Vagina (tissue), 2 donors: ENCODE data around the gene LHX5. TPM values are rescaled to one million over a fixed set of nuclear protein-coding genes. Genes with fewer than 3 reads are reported as not detected.
A peak's percentile ranks its signal among the peaks of the same experiment; 100 is the strongest.

Source experiments
- DNase-seq, 2 donors: peaks; one replicate each; pipeline ENCODE4 v3.0.0-alpha.2; 2017; ENCODE audit errors: extremely low spot score in 2 of 2
- H3K27ac ChIP-seq: fragments of 200-600 bp; sonication (generic); one replicate; pipeline ENCODE4 v1.5.1; 2019
- H3K27me3 ChIP-seq: fragments of 200-600 bp; sonication (generic); one replicate; pipeline ENCODE4 v1.5.1; 2019
- H3K36me3 ChIP-seq, 2 donors: fragments of 200-600 bp; sonication (generic); one replicate each; pipeline ENCODE4 v1.5.1; 2017 to 2019
- H3K4me1 ChIP-seq: fragments of 200-600 bp; sonication (generic); one replicate; pipeline ENCODE4 v1.5.1; 2019
- H3K4me3 ChIP-seq, 2 donors: fragments of 200-600 bp; sonication (generic); 1 replicate in 1 of 2; 2 replicates in 1 of 2; pipeline ENCODE4 v1.5.1; 2016 to 2019
- H3K9me3 ChIP-seq: fragments of 200-600 bp; sonication (generic); one replicate; pipeline ENCODE4 v1.5.1; 2019
- POLR2A ChIP-seq, 2 donors: fragments of 450-650 bp; IDR thresholded peaks; one replicate each; pipeline ENCODE4 v1.6.1; 2017; ENCODE audit warnings: antibody characterized with exemption in 2 of 2, mild to moderate bottlenecking in 2 of 2, moderate library complexity in 2 of 2
- POLR2AphosphoS5 ChIP-seq, 2 donors: sonication (generic); formaldehyde crosslinking; IDR thresholded peaks; one replicate each; pipeline ENCODE4 v1.9.0; 2017; ENCODE audit warnings: antibody characterized with exemption in 2 of 2, mild to moderate bottlenecking in 2 of 2, low read depth in 1 of 2; ENCODE audit not compliant: insufficient read depth in 1 of 2
- intact Hi-C: fragments of 100-400 bp; cut with DNase I; formaldehyde crosslinking; loops from one replicate; pipeline ENCODE4 v1.15.1; 2023
- total RNA-seq: library from RNA; depleted of rRNA; stranded (reverse); fragments of >200 nt; gene quantifications from one replicate; pipeline ENCODE4 v1.2.3, GENCODE V29; 2016
- TF ChIP-seq, protein P1 (sequence below), 3 experiments: fragments of 450-650 bp in 2 of 3; fragments of 200-600 bp in 1 of 3; sonication (generic) in 1 of 3; IDR thresholded peaks; one replicate each; pipeline ENCODE4 v1.5.1; 2017 to 2019; ENCODE audit warnings: antibody characterized with exemption in 3 of 3, mild to moderate bottlenecking in 2 of 3, moderate library complexity in 2 of 3

Gene LHX5
- total RNA-seq, 1 donor from 2014 or later: not detected

DNA sequence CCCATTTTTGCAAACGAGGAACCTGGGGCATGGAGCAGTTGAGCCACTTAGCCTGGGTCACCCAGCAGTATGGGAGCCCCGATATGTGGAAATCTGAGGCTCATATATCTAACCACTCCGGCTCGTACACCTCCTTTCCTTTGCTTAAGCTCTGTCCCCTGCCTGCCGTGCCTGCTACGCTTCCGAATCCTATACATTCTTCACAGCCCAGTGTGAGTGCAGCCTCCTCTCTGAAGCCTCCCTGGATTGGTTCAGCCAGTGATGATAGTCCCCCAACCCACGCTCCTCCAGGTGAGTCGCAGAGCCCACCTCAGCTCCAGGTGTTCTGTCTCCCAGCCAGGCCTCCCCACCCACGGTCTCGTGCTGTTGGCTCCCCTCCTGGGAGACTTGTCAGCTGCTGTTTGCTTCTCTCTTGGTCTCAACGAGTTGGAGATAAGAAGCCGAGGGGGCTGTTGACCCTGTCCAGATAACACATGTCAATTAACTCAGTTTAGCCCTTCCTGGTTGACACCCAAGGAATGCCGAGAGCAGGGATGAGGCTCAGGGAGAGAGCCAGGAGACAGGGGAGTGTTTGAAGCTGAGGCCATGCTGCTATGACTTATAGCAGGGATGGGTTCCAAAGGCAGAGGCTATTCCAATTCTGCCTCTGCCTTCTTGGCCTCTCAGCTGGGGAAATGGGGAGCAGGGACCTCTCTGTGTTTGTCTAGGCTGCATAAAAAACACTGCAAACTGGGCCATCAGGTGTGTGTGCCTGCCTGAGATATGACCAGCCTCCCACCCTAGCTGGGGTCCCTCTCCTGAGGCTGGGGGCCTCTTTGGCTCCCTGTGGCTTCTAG lies 30.5 kb downstream of the LHX5 start:
- no peaks in the 10 kb centered on the region for H3K27me3 ChIP-seq
- intact Hi-C loops: no loop called here

DNA sequence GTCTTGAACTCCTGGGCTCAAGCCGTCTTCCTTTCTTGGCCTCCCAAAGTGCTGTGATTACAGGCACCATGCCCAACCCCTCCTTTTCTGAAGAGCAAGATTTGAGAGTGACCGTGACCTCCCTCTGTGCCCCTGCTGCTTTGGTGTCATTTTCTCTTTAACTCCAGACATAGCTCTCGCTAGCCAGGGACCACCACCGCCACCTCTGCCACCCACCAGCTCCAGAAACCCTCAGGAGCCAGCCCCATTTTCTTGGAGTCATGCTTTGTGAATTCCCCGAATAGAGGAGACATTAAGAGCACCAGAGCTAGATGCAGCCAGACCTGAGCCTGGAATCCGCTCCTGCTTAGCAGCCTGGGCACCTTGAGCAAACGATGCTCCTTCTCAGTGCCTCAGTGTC lies 31.3 kb downstream of the LHX5 start:
- intact Hi-C loops: no loop called here
- H3K36me3 ChIP-seq: no peaks in the 10 kb centered on the region
- no peaks in the 10 kb centered on the region for H3K4me1 ChIP-seq
- H3K27ac ChIP-seq: no peak overlapping the region
- H3K9me3 ChIP-seq: no peaks in the 10 kb centered on the region
- no peaks in the 10 kb centered on the region for H3K27me3 ChIP-seq
- no peak for DNase-seq
- no peak overlapping the region for H3K4me3 ChIP-seq
- TF ChIP-seq POLR2A (IDR thresholded peaks at IDR 0.05) (no peak), POLR2AphosphoS5 (IDR thresholded peaks at IDR 0.05; ENCODE audit: insufficient read depth in 1 of 2, low read depth in 1 of 2) (no peak)
- TF ChIP-seq, protein P1, sequence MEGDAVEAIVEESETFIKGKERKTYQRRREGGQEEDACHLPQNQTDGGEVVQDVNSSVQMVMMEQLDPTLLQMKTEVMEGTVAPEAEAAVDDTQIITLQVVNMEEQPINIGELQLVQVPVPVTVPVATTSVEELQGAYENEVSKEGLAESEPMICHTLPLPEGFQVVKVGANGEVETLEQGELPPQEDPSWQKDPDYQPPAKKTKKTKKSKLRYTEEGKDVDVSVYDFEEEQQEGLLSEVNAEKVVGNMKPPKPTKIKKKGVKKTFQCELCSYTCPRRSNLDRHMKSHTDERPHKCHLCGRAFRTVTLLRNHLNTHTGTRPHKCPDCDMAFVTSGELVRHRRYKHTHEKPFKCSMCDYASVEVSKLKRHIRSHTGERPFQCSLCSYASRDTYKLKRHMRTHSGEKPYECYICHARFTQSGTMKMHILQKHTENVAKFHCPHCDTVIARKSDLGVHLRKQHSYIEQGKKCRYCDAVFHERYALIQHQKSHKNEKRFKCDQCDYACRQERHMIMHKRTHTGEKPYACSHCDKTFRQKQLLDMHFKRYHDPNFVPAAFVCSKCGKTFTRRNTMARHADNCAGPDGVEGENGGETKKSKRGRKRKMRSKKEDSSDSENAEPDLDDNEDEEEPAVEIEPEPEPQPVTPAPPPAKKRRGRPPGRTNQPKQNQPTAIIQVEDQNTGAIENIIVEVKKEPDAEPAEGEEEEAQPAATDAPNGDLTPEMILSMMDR (IDR thresholded peaks at IDR 0.05): no peak

More for the DNA sequence above, 30.5 kb downstream of the LHX5 start:
- Histone ChIP-seq H3K9me3 (no peaks in the 10 kb centered on the region), H3K4me3 (no peak overlapping the region), H3K4me1 (no peaks in the 10 kb centered on the region), H3K27ac (no peak overlapping the region), H3K36me3 (no peaks in the 10 kb centered on the region)
- TF ChIP-seq POLR2AphosphoS5 (IDR thresholded peaks at IDR 0.05; ENCODE audit: insufficient read depth in 1 of 2, low read depth in 1 of 2): no peak
- TF ChIP-seq, protein P1 (IDR thresholded peaks at IDR 0.05): no peak
- TF ChIP-seq POLR2A (IDR thresholded peaks at IDR 0.05): no peak
- no peak for DNase-seq

DNA sequence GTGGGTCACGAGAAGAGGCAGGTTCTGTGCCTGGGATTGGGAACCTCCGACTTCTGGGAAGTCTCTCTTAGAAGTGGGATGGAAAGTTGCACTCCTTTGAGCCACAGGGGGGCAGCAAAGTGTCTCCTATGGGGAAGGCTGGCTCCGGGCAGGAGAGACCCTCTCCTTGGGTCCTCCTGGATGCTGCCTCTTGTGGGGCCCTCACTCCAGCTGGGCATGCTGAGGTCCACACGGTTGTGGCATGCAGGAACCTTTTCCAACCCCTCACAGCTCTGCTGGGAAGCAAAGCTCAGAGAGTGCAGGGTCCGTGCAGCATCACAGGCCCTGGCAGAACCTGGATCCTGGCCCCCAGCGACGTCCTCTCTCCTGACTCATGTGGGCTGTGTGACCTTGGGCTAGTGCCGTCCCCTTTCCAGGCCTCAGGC lies 32.1 kb downstream of the LHX5 start:
- TF ChIP-seq, protein P1 (IDR thresholded peaks at IDR 0.05): peak in 1 of 3 experiments; percentile 33
- no peak for TF ChIP-seq POLR2A (IDR thresholded peaks at IDR 0.05)
- intact Hi-C loops: no loop called here
- H3K27me3 ChIP-seq: no peaks in the 10 kb centered on the region

DNA sequence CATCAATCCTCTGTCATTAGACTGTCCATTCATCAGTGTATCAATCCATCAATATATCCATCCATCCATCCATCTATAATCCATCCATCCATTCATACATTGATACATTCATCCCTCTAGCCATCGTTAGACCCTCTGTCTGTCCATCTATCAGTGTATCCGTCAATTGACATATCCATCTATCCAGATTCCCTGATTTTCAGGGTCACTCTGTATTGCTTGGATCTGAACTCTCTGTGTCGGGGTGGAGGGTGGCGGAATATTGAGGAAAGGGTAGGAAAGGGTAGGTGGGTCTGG lies 32.4 kb downstream of the LHX5 start:
- TF ChIP-seq POLR2AphosphoS5 (IDR thresholded peaks at IDR 0.05; ENCODE audit: insufficient read depth in 1 of 2, low read depth in 1 of 2) (no peak), POLR2A (IDR thresholded peaks at IDR 0.05) (no peak)
- TF ChIP-seq, protein P1 (IDR thresholded peaks at IDR 0.05): no peak
- Histone ChIP-seq H3K4me3 (no peak overlapping the region), H3K4me1 (no peaks in the 10 kb centered on the region), H3K36me3 (no peaks in the 10 kb centered on the region), H3K27ac (no peak overlapping the region), H3K9me3 (no peaks in the 10 kb centered on the region), H3K27me3 (no peaks in the 10 kb centered on the region)
- DNase-seq: no peak
- intact Hi-C loops: no loop called here

More for the DNA sequence above, 32.1 kb downstream of the LHX5 start:
- H3K36me3 ChIP-seq: no peaks in the 10 kb centered on the region
- H3K4me3 ChIP-seq: no peak overlapping the region
- no peak overlapping the region for H3K27ac ChIP-seq
- H3K4me1 ChIP-seq: no peaks in the 10 kb centered on the region
- no peak for DNase-seq
- no peaks in the 10 kb centered on the region for H3K9me3 ChIP-seq

DNA sequence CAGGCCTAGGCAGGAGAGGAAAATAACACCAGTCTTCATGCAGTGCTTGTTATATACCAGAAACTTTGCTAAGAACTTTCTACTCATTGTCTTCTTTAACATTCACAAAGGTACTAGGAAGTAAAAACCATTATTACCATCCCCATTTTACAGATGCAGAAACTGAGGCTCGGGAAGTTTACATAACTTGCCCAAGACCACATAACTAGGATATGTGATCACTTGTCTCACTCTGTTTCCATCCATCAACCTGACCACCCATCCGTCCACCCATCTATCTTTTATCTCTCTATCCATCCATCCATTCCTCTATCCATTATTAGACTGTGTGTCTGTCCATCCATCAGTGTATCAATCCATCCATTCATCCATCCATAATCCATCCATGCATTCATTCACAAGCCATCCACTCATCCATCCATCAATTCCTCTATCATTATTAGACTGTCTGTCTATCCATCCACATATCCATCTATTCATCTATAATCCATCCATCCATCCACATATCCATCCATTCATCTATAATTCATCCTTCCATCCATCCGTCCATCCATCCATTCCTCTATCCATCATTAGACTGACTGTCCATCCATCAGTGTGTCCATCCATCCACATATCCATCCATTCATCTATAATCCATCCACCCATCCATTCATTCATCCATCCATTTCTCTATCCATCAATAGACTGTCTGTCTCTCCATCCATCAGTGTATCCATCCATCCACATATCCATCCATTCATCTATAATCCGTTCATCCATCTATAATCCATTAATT lies 33.0 kb downstream of the LHX5 start:
- DNase-seq: no peak
- intact Hi-C loops: no loop called here
- no peaks in the 10 kb centered on the region for H3K27me3 ChIP-seq

More for the DNA sequence above, 33.0 kb downstream of the LHX5 start:
- no peak overlapping the region for H3K4me3 ChIP-seq
- TF ChIP-seq, protein P1 (IDR thresholded peaks at IDR 0.05): no peak
- TF ChIP-seq POLR2A (IDR thresholded peaks at IDR 0.05) (no peak), POLR2AphosphoS5 (IDR thresholded peaks at IDR 0.05; ENCODE audit: insufficient read depth in 1 of 2, low read depth in 1 of 2) (no peak)
- no peaks in the 10 kb centered on the region for H3K36me3 ChIP-seq
- no peaks in the 10 kb centered on the region for H3K4me1 ChIP-seq
- no peaks in the 10 kb centered on the region for H3K9me3 ChIP-seq
- H3K27ac ChIP-seq: no peak overlapping the region
